Stimulated activated CD4-positive, alpha-beta T cell treated with anti-CD3 and anti-CD28 coated beads, Interleukin-2, amount 100 ng/mL, for 48 hours (primary cell): Measurements from ENCODE around the gene FMN1.

Experiments used
- DNase-seq, 2 donors: peaks; one replicate each; pipeline ENCODE4 v3.0.0-alpha.2; 2020

The FMN1 gene

DNA sequence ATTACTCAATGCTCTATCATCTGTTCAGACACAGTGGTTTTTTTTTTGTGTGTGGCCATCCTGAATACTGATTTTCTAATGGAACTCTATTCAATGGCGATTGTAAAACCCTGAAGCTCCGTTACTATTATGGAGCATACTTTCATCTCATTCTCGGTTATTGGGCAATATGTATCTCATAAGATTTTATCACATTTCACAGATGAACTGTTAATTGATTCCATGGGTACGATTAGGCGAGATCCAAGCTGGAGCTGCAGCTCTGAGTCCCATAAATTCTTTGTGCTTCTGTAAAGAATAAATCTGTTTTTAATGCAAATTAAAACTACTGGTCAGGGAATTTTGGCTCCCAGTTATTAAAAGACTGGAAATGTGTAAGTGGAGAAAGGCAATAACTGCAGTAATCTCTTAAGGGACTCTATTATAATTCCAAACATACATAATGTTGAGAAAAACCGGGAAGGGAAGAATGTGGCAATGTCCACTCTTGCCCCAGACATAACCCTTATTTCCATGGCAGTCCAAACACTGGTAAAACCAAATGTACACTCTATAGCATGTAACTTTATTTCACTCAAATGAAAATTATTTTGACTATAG is 394.5 kb downstream of the FMN1 start:
- DNase-seq: no peak

- no peak for DNase-seq
These were observed 397.7 kb downstream of the FMN1 start for GRCh38 chr15:32796856-32797255.

DNA sequence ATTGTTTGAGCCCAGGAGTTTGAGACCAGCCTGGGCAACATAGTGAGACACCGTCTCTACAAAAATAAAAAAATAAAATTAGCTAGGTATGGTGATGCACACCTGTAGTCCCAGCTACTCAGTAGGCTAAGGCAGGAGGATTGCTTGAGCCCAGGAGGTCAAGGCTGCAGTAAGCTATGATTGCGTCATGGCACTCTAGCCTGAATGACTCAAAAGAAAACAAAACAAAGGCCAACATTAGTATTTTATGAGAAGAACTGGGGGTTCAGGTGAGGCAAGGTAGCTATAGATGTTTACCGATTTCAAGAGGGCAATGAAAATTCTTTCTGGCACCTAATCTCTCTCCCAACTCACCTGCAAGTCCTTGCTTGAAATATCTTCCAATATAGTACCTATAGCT is 399.5 kb downstream of the FMN1 start:
- DNase-seq: no peak

DNA sequence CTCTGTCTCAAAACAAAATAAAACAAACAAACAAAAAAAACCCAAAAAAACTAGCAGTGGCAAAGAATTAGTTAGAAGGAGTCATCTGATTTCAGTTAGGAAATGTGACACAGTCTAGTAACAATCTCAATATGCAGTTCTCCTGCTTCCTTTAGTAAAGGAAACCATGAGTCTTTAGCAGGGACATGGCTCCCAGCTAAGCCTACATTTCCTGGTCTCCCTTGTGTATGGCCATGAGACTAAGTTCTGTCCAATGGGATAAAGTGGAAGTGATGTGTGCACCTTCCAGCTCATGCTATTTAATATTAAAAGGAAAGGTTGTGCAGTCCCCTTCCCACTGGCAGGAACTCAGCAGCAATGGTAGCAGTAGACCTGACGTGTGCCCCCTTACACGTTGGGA is 402.1 kb downstream of the FMN1 start:
- DNase-seq: no peak

DNA sequence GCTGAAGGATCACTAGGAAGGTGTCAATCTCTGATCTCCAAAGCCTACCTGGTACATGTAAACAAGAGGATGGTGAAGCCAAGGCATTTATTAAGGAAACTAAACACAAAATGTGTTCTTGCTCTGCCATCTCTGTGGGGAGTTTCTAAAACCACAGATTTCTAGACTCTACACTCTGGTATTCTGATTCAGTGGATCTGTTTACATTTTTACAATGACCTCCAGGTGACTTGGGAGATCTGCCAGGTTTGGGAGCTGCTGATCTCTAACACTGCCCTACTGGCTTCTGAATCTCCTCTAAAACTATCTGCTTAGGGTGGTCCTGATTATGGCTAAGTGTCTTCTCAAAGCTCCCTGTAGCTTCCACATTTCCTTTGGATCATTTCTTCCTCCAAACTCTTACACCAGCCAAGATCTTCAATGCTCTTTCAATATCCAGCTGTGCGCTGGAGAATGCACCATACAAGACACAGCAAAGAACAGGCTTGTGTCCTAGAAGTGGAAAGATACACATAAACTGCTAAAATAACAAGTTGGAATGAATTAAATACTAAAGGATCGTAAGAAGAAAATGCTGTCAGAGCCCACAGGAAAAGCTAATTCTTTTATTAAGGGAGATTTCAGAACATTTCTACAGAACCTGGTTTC is 404.0 kb downstream of the FMN1 start:
- DNase-seq: no peak

DNA sequence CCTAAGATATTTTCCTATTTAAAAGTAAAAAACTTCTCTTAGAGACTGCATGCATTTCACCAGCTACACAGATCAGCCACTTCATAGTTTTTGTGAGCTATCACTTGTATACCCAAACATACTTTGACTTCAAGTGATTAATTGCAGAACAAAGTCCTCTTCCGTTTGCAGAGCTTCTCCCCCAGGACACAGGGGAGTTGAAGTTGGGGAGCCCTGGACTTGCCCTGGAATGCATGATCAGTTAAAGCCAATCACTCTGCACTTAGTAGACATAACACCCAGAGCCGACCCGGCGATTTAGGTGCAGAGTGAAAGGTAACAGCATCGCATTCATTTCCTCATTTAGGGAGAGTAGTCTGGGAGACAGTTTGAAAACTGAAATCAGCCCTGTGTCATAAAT is 406.6 kb downstream of the FMN1 start:
- no peak for DNase-seq

DNA sequence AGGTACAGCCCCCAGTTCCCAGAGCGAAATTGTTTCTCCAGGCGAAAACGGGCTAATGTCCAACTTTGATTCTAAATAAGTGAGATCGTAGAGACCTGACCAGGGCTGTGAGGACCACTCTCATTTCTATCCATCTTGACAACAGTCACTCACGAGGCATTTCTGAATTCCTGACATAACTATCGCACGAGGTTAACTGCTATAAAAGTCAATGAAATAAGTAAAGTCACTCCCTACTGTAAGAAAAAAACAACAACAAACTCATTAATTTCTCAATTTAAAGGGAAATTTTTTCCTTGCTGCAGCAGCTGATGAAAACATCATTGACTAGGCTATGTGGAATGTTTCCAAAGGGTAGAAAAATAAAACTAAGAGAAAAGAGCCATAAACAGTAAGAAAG is 407.6 kb downstream of the FMN1 start:
- no peak for DNase-seq

DNA sequence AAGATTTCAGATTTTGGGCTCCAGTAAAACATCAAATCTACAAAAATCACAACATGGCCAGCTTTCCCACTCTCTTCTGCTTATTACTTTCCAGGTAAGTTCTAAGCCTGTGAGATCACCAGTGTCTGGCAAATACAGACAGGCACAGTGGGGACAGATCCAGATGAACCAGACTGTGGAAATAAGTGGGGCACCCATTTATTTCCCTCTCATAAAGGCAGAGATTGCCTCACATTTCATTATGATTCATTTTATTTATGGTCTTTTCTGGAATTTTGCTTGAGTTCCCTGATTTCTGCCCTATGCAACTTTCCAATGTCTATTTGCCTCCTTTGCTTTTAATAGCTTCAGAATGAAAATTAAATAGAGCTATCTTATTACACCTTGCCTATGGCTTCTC is 409.9 kb downstream of the FMN1 start:
- no peak for DNase-seq

DNA sequence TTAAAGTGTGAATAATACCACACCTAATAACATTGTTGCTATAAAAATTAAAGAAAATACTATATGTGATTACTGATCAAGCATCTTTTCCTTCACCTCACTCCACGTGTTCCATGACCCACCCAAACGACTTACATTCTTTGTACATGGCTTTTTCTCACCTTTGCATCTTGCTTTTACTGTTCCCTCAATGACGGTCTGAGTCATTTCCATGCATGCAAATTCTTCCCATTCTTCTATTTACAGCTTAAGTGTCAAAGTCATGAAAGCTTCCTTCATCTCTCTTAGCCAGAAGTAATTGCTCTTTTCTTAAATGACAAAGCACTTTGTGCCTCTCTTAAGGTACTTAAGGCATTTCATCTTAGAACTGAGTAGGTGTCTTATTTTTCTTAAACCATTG is 412.7 kb downstream of the FMN1 start:
- DNase-seq: no peak

DNA sequence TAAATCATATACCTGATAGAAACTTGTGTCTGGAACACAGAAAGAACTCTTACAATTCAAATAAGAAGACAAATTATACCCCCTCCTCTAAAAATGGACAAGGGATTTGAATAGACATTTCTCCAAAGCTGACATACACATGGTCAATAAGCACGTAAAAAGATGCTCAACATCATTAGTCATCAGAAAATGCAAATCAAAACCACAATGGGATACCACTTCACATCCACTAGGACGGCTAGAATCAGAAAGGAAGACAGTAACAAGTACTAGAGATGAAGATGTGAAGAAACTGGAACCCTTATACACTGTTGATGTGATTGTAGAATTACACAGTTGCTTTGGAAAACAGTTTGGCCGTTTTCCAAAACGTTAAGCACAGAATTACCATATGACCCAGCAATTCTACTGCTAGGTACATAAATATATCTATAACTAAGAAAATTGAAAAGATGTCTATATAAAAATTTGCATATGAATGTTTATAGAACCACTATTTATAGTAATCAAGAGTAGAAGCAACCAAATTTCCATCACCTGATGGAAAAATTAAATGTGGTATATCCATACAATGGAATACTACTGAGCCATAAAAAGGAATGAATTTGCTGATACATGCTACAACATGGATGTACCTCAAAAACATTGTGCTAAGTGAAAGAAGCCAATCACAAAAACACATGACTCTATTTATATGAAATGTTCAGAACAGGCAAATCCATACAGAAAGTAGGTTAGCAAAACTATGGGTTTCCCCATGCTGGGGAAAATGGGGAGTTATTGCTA is 415.9 kb downstream of the FMN1 start:
- DNase-seq: no peak

- no peak for DNase-seq
These were observed 419.4 kb downstream of the FMN1 start for GRCh38 chr15:32775103-32775502.

- DNase-seq: no peak
These were observed 420.5 kb downstream of the FMN1 start for GRCh38 chr15:32774022-32774421.

DNA sequence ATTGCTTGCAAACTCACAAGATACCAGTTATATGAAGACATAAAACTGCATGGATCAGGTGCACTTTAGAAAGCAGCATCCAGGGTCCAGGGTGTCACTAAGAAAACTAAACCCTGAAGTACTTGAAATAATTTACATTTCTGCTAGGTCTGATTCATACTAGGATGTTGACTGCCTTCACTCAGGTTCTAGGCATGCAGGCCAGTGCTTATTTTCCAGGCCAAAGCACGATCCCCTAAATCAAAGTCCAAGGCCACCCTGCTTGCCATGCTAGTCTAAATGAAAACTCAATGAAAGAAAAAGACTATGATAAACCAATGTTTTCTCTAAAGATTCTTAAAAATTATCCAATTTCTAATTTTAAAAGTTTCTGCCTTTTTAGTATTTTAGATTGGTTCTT is 427.3 kb downstream of the FMN1 start:
- DNase-seq: no peak

DNA sequence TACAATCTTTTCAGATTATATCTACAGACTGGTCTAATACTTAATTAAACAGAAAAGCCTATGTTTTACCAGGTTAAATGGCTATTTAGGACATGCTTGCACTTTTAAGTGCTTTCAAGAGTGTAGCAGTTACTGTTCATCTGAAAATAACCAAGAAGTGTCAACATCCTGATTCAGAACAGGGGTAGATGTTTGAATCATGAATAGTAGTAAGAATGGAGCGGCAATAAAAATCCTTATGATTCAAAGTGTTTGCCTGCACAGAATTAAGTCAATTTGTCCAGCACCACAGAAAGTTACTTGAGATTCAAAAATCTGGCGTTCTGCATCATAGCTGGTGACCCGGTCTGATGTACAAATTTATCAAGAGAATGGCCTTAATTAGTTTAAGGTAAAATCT is 428.4 kb downstream of the FMN1 start:
- no peak for DNase-seq

DNA sequence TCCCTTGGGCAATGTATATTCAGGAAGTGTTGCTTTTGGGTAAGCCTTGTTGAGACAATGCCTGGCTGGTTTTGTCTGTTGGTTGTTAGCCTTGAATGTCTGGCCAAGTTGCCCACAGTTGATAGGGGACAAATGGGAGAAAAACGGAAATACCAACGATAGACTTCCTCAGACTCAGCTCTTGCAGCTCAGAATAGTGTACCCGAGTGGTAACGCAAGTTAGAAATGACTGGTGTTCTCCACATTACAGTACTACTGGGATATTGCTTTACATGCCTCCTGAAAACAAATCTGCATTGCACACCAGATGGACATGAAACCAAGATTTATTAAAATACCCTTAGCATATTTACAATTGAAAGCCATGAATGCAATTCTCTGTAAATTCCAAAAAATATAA is 429.3 kb downstream of the FMN1 start:
- DNase-seq: no peak

DNA sequence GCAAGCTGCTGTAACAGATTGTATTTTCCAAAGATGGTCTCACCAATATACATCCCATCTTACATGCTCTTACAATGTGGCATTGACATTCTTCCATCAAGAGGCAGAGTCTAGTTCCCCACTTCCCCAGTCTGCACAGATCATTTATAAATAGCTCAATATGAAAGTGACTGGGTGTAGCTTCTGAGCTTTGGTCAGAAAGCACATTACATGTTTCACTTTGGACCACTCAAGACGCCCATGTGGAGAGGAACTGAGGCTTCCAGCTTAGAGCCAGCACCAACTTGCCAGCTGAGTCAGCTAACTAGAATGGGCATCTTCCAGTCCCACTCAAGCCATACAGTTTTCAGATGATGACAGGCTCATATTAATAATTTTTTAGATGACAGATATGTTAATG is 431.2 kb downstream of the FMN1 start:
- DNase-seq: no peak

DNA sequence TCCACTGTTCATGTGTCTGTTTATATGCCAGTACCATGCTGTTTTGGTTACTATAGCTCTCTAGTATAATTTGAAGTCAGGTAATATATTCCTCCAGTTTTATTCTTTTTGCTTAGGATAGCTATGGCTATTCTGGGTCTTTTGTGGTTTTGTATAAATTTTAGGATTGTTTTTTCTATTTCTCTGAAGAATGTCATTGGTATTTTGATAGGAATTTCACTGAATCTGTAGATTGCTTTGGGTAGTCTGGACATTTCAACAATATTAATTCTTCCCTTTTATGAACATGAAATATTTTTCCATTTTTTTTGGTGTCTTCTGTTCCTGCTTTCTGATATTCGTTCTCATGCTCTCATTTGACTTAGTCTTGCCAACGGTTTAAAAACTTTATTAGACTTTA is 437.1 kb downstream of the FMN1 start:
- no peak for DNase-seq

GRCh38 chr15:32750979-32751378 is 443.5 kb downstream of the FMN1 start:
- DNase-seq: no peak

DNA sequence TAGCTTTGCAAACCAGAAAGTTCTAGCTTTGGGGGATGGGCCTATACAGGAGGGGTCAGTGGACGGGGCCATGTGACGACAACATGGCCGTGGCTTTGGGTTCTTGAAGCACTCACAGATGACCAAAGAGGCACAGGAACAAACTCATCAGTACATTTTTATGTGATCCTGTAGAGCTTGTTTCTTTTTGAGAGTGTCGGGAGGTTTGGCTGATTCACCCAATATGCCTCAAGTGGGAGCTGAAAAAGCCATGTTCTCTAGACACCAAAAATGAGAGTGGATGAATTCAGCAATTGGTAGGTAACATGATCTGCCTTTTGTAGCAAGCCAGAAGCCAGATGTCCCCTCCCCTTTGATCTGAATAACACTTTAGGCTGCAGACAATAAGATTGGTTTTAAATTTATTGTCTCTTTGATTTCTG is 446.6 kb downstream of the FMN1 start:
- no peak for DNase-seq

DNA sequence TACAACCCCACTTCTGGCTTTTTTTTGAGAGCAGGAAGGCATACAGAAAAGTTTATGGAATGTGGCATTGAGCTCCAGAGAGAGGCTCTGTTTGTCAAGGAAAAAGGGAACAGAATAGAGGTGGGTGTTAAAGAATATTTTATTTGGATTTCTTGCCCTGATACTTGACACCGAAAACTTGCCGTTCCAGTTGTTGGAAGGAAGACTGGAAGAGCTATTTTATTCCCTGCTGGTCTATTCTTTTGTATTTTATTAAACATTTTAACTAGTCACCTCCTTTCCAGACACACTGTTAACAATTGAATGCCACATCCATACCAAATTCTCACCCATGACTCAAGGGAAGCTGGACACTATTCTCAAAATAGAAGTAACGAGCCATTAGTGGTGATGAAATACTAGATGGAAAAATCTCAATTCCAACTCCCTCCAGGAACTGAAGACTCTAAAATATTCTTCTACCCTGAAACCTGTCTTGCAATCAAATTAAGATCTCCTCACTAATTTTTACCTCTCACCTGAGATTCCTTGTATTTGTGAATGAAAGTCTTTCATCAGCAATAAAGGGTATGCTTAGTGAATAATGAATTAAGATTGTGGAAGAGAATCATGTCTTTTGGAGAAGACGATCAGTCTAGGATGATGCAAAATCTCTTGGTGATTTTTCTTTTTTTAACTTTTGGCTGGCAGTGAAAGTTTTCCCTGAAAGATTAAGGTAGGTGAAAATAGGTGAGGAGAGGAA is 448.2 kb downstream of the FMN1 start:
- DNase-seq: no peak

GRCh38 chr15:32743411-32744140 is 450.9 kb downstream of the FMN1 start:
- no peak for DNase-seq

- no peak for DNase-seq
These were observed 454.9 kb downstream of the FMN1 start for GRCh38 chr15:32739522-32740063.

DNA sequence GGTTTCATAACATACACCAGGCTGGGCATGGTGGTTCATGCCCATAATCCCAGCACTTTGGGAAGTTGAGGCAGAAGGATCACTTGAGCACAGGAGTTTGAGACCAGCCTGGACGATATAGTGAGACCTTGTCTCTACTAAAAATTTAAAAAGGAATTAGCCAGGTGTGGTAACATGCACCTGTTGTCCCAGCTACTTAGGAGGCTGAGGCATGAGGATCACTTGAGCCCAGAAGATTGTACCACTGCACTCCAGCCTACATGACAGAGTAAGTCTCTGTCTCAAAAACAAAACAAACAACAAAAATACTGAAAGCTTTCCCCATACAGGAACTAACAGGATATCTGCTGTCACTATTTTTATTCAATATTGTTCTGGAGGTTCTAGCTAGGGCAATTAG is 455.8 kb downstream of the FMN1 start:
- no peak for DNase-seq
